NCI-H2196 (cell line): ENCODE measurements around the gene DYSF.

Experiments used
- DNase-seq: peaks from one replicate; lab custom pipeline; 2025; ENCODE audit not compliant: unreplicated experiment; lab: John Stamatoyannopoulos, UW

DYSF gene

DNA sequence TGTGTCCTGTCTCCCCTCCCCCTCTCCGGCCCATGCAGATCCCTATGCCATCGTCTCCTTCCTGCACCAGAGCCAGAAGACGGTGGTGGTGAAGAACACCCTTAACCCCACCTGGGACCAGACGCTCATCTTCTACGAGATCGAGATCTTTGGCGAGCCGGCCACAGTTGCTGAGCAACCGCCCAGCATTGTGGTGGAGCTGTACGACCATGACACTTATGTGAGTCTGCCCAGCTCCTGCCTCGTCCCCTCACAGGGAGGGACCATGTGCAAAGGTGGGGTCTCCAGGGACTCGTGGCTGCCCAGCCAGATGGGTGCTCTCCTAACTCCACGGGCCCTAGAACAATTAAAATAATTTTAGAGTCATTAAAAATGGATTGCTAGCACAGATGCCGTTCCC lies 145.2 kb downstream of the DYSF start:
- DNase-seq, result no peak

DNA sequence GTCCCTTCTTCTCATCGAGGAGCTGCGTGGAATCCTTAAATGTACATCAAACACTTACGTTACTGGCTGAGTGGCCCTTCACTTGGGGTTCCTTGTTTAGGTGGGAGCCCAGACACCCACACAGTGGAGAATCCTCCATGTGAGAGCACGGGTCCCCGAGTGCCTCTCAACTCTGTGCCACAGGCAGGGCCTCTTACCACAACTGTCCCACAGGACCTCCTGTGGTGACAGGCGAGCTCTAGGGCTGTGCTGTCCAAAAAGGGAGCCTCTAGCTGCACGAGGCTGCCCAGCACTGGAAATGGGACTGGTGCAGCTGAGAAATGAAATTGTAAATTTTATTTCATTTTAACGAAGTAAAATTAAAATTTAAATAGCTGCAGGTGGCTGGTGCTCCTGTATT lies 145.7 kb downstream of the DYSF start:
- DNase-seq, result no peak

DNA sequence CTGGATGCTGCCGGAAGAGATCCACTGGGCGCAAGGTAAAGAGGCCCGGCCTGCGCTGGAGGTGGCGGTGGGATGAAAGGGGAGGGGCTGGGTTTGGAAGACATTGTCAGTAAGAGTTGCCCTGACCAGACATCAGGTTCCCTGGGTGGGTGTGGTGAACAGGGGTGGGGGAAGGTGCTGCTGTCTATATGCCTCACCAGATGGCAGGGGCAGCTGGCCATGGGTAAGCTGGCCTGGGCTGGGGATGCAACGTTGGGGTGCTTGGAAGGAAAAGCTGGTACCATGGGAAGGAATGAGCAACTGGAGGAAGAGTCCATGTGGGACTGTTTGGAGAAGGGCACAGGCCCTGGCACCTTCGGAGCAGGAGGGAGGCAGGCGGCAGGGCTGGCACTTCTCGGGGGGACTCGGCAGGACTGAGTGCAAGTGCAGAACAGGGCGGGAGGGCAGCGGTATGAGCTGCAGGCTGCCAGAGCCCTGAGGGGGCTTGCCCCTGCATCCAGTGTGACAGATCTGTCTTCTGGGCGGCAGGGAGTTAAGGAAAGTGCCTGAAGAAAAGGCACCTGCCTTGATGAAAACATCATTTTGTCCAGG lies 146.4 kb downstream of the DYSF start:
- DNase-seq, result no peak

DNA sequence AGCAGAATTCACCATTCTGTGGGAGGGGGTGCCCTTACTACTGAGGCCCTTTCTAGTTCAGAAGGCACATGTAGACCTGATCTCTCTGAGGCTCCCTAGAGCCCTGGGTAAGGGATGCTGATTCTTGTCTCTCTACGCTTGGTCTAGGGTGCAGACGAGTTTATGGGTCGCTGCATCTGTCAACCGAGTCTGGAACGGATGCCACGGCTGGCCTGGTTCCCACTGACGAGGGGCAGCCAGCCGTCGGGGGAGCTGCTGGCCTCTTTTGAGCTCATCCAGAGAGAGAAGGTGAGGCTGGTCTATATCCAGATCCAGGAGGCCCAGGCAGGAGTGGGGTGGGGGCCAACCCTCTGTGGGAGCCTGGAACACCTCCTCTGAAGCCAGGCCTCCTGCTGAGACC lies 147.2 kb downstream of the DYSF start:
- no peak for DNase-seq

DNA sequence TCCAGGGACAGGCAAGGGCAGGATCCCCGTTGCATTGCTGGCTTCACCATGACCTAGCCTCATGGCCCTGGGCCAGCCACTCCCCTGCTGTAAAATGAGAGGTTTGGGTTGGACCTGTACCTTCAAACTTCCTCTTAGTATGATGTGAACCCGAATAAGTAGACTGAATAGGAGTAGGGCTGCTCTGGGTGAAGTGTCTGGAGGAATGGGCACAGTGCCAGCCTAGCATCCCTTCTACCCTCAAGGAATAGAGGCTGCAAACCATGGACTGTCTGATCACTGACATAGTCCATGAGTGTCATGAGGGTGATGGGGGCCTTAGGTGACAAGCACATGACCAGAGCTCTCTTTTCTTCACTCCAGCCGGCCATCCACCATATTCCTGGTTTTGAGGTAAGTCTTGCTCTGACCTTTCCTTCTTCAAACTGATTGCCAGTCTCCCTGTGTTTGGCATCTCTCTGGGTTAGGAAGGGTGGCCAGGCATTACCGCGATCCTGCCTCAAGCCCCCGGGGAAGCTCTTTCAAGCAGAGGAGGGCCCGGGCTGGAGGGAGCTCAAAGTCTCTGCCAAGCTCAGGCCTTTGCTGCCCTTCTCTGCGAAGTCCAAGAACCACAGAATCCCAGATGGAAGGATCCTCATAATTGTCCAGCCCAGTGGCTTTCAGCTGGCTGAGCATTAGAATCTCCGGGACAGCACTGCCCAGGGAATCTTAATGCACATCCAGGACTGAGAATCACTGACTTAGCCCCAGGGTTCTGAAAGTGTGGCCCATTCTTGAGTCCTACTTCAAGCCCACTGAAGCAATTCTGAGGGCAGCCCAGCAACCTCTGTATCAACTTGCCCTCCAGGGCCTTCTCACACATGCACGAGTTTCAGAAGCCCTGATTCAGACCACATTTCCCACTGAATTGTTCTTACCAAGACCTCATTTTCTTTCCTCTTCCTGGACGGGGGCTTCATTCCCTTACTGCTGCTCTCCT lies 148.1 kb downstream of the DYSF start:
- no peak for DNase-seq

DNA sequence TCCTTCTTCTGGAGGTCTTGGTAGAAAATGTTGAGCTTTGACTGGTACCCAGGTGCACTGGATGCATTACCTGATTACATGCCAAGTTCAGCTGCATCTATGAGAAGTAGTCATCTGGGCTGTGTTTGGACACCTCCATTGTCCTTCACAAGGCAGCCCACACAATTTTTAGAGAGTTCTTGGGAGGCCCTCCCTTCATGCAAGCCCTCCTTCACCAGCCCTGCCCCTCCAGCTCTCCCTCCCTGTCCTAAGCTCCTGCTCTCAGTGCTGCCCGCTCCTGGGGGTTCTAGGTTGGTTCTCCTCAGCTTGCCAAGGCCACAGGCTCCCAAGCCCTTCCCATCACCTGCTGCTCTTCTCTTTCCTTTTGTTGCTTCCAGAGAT lies 148.7 kb downstream of the DYSF start:
- no peak for DNase-seq

DNA sequence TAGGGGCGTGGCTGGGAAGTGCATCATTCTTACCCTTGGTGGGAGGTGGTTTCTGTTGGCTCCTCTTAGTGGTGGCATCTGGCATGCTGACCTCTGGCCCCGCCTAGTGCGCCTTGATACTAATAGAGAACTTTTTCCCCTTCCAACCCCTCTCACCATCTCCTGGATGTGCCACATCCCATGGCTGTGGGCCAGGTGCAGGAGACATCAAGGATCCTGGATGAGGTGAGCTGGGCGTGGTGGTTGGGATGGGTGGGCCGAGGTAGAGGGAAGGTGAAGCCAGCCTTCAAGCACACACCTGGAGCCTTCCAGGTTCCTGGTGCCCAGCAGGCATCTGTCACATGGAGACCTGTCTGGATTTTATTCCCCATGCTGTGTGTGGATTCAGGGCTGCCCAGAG lies 149.2 kb downstream of the DYSF start:
- no peak for DNase-seq

DNA sequence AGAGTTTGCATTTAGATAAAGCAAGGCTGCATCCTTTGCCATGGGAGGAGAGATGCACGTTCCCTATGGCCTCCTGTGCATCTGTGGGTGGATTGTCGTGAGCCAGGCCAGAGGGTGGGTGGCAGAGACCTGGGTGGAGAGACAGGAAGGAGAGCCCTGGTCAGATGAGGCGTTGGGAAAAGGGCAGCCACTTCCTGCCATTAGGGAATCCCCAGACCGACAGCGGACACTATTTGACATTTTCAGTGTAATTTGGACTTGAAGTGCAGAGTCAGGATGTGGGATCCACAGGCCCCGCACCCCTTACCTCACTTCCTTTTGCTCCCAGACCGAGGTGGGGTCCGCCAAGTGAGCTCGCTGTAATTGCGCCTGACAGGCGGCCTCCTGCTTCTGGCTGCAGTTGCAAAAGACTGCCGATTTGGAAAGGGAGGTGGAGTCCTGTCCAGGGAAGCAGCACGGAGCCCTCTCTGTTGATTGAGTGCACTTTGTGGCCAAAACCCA lies 150.0 kb downstream of the DYSF start:
- no peak for DNase-seq

DNA sequence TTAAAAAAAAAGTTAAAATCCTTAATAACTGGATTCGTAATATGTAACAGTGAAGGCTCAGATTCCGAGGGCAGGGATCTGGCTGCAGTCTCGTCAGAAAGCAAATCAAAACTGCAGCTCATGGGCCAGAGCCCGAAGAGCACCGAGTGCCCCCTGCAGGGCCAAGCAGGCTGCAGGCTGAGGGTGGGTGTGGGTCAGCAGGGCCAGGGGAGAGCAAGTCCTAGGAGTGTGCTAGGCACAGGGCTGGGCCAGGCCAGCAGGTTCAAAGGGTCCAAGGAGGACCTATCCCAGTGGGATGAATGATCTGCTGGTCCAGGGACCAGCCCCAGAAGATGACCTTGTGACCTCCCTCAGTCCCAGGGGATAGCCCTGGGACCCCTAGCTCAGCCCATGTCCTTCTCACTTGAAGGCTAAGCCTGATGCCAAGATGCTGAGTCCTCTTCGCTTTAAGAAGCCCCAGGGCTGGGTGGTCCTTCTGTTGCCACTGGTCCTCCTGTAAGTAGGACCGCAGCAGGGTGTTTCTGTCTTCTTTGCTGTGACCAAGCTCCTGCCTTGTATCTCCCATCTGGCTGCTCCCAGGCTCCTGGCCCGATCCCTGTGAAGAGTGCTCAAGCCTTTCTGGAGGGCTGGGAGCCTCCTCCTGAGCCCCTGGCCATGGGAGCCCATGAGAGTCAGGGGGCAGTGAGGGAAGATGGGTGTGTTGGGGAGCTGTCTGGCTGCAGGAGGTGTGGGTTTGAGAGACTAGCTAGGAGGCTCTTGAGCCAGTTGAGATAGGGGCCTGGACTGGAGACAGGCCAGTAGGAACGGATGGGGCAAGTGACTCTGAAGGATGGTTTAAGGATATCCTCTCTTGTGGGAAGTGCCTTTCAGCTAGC lies 150.7 kb downstream of the DYSF start:
- DNase-seq, result no peak

DNA sequence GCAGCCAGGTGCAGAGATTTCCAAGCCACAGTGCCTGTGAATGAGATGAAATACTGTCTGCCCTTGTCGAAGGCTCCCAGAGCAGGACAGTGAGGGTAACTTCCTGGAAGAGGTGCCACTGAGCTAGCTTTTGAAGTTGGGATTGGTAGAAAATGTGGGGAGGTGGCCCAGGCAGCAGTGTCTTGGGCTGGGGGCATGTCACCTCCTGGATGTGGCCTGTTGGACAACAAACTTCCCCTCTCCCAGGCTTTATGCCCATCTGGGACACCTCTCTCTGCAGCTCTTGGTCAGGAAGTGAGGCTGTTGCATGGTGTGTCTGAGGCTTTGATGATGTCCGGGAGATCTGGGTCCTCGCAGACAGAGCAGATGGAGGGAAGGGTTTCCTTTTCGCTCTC lies 151.4 kb downstream of the DYSF start:
- no peak for DNase-seq

DNA sequence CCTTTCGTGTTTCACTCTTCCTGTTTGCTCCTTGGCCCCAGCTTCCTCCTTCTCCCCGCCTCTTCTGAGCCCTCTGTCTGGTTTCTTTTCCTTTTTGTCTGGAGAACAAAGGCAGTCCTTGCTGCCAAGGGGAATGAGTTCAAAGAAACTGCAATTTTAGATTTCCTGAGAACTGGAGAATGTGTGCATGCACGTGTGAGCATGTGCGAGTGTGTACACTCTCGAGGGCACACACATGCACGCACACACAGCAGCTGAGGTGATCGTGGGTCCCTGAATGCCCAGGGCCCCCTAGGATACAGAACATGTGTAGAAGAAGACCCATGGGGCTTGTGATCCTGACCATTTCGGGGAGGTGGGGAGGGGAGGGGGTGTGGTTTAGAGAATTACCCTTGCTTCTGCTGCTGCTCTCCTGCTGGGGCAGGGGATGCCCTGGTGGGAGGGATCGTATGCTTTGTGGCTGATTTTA lies 151.8 kb downstream of the DYSF start:
- DNase-seq, result no peak

DNA sequence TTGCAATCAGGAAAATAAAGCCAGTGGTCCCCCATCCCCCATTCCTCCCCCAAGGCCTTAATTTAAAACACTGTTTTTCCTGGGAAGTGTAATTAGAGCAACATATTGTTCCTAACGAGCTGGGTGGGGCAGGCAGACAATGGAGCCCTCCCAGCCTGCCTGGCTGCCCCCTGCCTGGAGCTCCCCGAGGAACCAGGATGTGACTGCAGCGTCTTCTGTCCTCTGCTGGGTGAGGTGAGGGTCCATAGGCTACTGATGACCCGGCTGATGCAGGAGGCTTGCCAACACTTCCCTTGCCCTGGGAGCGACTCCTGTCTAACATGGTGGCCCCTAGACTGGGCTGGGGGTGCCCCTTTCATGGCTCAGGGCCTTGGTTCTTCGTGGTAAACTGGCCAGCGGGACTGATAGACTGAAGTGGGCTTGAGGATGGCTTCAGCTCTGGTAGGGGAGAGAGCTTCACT lies 152.4 kb downstream of the DYSF start:
- no peak for DNase-seq

DNA sequence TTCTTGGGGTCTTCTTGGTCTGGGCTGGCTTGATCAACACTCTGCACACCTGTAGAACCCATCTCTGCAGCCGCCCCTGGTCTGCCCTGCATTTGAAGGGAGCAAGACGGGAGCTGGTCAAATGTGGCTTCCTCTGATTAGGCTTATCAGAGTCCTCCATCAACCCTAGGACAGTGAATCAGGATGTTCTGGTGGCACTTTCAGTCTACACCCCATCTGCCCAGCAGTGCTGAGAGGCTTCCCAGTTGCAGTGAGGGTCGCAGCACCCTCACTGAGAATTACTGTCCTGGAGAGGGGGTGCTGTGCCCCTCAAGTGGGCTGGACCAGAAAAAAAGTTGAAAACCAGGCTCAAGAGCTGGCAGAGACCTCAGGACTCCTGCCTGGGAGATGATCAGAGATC lies 152.9 kb downstream of the DYSF start:
- no peak for DNase-seq

DNA sequence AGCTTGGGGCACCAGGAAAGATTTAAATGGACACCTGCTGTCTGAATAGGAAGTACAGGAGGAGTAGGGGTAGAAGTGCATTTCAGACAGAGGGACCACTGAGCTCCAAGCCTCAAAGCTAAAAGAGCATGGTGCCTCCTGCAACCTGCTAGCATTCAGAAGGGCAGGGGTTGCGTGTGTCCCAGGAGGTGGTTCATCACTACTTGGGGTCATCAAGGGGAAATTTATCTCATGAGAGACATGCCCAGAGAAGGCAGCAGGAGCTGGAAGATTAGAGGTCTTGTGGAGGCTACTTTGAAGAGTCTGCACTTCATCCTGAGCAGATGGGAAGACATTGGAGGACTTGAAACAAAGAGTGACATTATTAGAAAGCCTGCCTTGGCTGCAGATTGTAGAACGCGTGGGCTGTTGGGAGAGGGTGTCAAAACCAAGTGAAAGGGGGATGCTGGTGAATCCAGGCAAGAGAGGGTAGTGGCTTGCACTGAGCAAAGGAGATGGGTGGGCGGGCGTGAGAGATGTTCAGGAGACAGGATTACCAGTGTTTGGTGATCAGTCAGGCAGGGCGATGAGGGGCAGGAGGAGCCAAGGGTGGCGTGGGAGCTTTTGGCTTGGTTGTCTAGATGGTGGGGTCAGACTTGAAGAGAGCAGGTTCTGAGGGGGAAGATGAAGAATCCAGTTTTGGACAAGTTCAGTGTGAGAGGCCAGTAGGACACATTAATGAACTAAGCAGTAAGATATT lies 154.0 kb downstream of the DYSF start:
- DNase-seq, result no peak

DNA sequence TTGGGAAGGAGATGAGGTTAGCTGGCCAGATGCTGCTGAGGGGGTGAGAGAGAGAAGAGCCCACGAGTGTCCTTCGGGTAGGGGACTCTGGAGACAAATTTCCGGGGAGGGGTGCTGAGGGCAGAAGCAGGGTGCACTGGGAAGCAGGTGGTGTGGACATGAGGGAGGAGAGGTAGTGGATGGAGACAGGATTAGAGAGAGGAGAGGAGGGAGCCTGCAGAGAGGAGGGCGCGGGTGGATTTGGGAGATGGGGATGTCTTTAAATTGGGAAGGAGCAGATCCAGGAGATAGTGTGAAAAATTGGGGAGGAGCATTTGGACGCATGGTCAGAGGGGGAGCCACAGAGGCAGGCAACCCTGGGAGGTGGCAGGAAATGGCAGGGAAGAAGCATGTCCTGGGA lies 154.7 kb downstream of the DYSF start:
- DNase-seq, result no peak

DNA sequence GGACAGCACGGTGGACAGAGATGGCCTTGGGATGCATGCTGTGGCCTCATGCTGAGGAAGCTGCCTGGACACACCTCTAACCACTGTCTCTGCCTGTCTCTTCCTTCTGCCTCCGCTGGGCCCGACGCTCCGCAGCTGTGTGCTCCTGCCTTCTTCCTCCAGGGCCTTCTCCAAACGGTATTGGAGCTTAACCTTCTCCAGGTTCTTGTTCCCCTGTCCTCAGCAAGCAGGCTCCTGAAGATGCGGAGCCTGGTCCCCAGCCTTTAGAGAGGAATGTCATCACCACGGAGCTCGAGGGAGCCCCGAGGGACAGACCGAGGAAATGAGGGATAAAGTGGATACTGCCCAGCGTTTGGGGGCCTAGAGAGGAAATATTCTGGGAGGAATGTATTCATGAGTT lies 155.1 kb downstream of the DYSF start:
- no peak for DNase-seq

DNA sequence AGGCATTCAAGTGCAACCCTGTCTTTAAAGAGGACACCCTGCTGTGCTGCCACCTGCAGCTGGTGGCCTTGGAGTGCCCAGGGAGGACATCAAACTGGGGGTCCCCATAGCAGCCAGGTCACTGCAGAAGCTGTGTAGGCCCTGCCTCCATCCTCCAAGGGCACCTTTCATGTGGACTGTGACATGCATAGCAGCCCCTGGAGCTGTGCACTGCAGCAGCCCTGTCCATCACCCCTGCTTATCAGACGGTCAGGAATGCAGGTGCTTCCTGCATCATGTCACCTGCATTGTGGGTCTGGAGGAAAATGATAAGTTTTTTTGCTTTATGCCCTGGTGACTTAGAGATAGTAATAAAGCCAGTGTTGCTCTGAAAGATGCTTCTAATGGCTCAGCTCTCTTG lies 155.7 kb downstream of the DYSF start:
- DNase-seq, result no peak

DNA sequence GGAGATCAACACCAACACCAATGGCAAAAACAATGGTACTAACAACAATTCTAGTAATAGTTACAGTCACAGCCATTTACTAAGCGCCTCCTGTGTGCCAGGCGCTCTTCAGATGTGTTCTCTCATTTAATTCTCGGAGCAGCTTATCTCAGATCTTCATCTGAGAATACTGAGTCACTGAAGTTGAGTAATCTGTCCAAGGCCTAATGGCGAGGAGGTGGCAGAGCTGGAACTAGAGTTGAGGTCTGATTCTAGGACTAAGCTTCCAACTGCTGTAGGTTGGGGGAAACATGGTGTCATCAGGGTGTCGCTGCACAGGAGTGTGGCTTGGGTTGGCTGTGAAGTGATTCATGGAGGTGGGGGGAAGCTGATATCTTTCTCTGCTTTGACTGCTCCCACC lies 156.1 kb downstream of the DYSF start:
- DNase-seq, result no peak

DNA sequence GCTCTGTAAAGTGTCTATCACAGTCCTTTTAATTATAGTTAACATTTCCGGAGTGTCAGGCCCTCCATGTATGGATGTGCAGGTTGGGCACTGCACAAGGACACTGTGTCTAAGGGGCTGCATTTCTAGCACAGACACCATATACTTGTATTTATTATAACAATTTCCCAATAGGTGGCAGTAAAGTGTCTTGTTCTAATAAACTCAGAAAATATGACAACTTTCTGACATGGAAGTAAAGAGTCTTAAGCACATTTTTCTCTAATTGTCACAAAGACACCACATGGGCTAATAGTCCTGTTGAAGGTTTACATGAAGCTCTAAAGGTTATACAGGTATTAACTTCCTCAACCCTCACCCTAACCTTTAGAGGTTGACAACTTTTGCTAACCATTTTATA lies 156.6 kb downstream of the DYSF start:
- DNase-seq, result no peak

DNA sequence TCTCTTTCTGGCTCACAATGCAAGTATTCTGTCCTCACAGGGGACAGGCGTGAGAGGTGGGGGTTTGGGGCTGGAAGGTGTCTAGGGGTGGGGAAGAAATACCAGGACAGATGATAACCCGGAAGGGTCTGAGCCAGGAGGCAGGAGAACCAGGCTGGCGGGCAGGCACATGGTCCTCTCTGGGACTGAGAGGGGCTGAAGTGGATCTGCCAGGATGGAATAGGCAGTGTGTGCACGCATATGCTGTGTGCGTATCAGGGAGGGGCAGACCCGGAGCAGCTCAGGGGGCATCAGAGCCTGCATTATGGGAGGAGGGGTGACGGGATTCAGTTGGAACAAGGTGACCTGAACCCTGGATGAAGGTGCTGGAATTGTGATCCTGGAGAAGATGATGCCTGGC lies 157.3 kb downstream of the DYSF start:
- no peak for DNase-seq

DNA sequence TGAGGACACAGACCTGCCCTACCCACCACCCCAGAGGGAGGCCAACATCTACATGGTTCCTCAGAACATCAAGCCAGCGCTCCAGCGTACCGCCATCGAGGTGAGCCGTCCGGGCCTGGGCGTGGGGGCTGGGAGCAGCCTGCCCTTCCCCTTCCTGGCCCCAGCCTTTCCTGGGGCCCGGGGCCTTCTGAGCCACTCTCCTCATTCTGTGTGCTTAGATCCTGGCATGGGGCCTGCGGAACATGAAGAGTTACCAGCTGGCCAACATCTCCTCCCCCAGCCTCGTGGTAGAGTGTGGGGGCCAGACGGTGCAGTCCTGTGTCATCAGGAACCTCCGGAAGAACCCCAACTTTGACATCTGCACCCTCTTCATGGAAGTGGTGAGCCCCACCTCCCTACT lies 157.9 kb downstream of the DYSF start:
- no peak for DNase-seq
